Camera-type eye (tissue), 1 donor: ENCODE data around the gene SPRY4. TPM values are rescaled to one million over a fixed set of nuclear protein-coding genes. Genes with fewer than 3 reads are reported as not detected.

Experiments
- total RNA-seq: library from RNA; depleted of rRNA; stranded (reverse); fragments of >200 nt; gene quantifications from one replicate; pipeline ENCODE4 v1.2.3, GENCODE V29; 2014

SPRY4 gene
- total RNA-seq = 12.1 TPM

GRCh38 chr5:142324871-142325724 is at the start of gene SPRY4:
SPRY4 (minus strand) TSS chr5:142325021; CDS start chr5:142315108, 9,913 bp downstream.

Other genes starting within 250 kb of the SPRY4 start
- gene NDFIP1, start 216.2 kb downstream of the SPRY4 start, total RNA-seq = 119 TPM